Cardiac muscle cell (in vitro differentiated cells and primary cell): Measurements from ENCODE around the gene RPL13A. TPM values are rescaled to one million over a fixed set of nuclear protein-coding genes. Genes with fewer than 3 reads are reported as not detected.

ENCODE experiments used
- DNase-seq, 2 donors: peaks; one replicate each; pipeline versions ENCODE4 v3.0.0 to v3.0.0-alpha.2; 2010 to 2017; ENCODE audit warnings: low read depth in 1 of 2, low spot score in 1 of 2
- H3K27ac ChIP-seq: fragments of 200-600 bp; sonication (generic); 2 replicates; pipeline ENCODE4 v1.5.1; 2016
- H3K27me3 ChIP-seq: fragments of 200-600 bp; sonication (generic); 2 replicates; pipeline ENCODE4 v1.6.0; 2016; ENCODE audit warnings: control low read depth
- H3K36me3 ChIP-seq: fragments of 200-600 bp; sonication (generic); 2 replicates; pipeline ENCODE4 v1.5.1; 2016; ENCODE audit warnings: control low read depth
- H3K4me1 ChIP-seq: fragments of 200-600 bp; sonication (generic); 2 replicates; pipeline ENCODE4 v1.8.1; 2017; ENCODE audit warnings: low read depth, mild to moderate bottlenecking, mixed run types
- H3K4me3 ChIP-seq: fragments of 200-600 bp; sonication (generic); 2 replicates; pipeline ENCODE4 v1.5.1; 2016; ENCODE audit warnings: mild to moderate bottlenecking
- H3K9me3 ChIP-seq: fragments of 200-600 bp; sonication (generic); 2 replicates; pipeline ENCODE4 v1.5.1; 2017; ENCODE audit warnings: low read depth, mild to moderate bottlenecking, control low read depth
- CTCF ChIP-seq: IDR thresholded peaks from 2 replicates; pipeline ENCODE4 v1.5.1; 2012; ENCODE audit warnings: low read depth, mild to moderate bottlenecking, low read length
- polyA plus RNA-seq: library from polyadenylated mRNA; unstranded; fragments of >200 nt; fragmentation: Nextera tagmentation; extraction: Ambion mirVana; gene quantifications from 2 replicates; pipeline ENCODE4 v1.2.1, GENCODE V29; 2016
- total RNA-seq: library from RNA; depleted of rRNA; stranded (reverse); fragments of >200 nt; gene quantifications from 2 replicates; pipeline ENCODE4 v1.2.3, GENCODE V29; 2016

RPL13A gene
- total and polyA plus RNA-seq, 2 experiments from 2014 or later = 752 to 2,232 TPM

GRCh38 chr19:49538643-49539042 lies 51.2 kb downstream of the RPL13A start:
- DNase-seq = no peak
- Histone ChIP-seq H3K9me3 (no peaks in the 10 kb centered on the region), H3K4me3 (no peak overlapping the region), H3K27me3 (no peaks in the 10 kb centered on the region), H3K4me1 (peaks cover 7% of the 10 kb centered on the region), H3K27ac (no peak overlapping the region), H3K36me3 (no peaks in the 10 kb centered on the region)
- no peak for TF ChIP-seq CTCF

- DNase-seq = no peak
- no peak for TF ChIP-seq CTCF
- no peaks in the 10 kb centered on the region for H3K36me3 ChIP-seq
Observed at GRCh38 chr19:49539192-49539952, 52.0 kb downstream of the RPL13A start.

More at GRCh38 chr19:49539192-49539952, 52.0 kb downstream of the RPL13A start:
- H3K27me3 ChIP-seq = no peaks in the 10 kb centered on the region
- no peaks in the 10 kb centered on the region for H3K9me3 ChIP-seq
- H3K27ac ChIP-seq = no peak overlapping the region
- H3K4me3 ChIP-seq = no peak overlapping the region
- H3K4me1 ChIP-seq = peaks cover 5% of the 10 kb centered on the region

Other genes with a start within 250 kb of the RPL13A start
- 1.6 and 2.8 TPM in 2 replicates for gene SLC6A16, start 162.4 kb upstream of the RPL13A start, total RNA-seq
- gene SLC6A16, start 162.4 kb upstream of the RPL13A start, polyA plus RNA-seq = 4.0 and 6.5 TPM in 2 replicates
- gene CD37, start 152.2 kb upstream of the RPL13A start, total RNA-seq = not detected in 2 replicates
- gene CD37, start 152.2 kb upstream of the RPL13A start, polyA plus RNA-seq = 11.9 and 17.9 TPM in 2 replicates
- 84.3 and 108 TPM in 2 replicates for gene TEAD2, start 125.2 kb upstream of the RPL13A start, total RNA-seq
- 82.9 and 111 TPM in 2 replicates for gene TEAD2, start 125.2 kb upstream of the RPL13A start, polyA plus RNA-seq
- 11.0 and 12.7 TPM in 2 replicates for gene DKKL1, start 123.7 kb upstream of the RPL13A start, total RNA-seq
- gene DKKL1, start 123.7 kb upstream of the RPL13A start, polyA plus RNA-seq = 14.0 and 17.6 TPM in 2 replicates
- gene KASH5, start 99.4 kb upstream of the RPL13A start, total RNA-seq = 0.27 TPM in 1 of 2 replicates, not detected in the other
- gene KASH5, start 99.4 kb upstream of the RPL13A start, polyA plus RNA-seq = 1.2 TPM in 1 of 2 replicates, not detected in the other
- gene PTH2, start 64.2 kb upstream of the RPL13A start, total RNA-seq = 2.8 and 6.2 TPM in 2 replicates
- gene PTH2, start 64.2 kb upstream of the RPL13A start, polyA plus RNA-seq = 10.0 and 15.8 TPM in 2 replicates
- 1.8 and 2.0 TPM in 2 replicates for gene GFY, start 62.2 kb upstream of the RPL13A start, total RNA-seq
- 5.0 and 8.4 TPM in 2 replicates for gene GFY, start 62.2 kb upstream of the RPL13A start, polyA plus RNA-seq
- 1.6 and 2.2 TPM in 2 replicates for gene SLC17A7, start 46.1 kb upstream of the RPL13A start, total RNA-seq
- gene SLC17A7, start 46.1 kb upstream of the RPL13A start, polyA plus RNA-seq = 0.77 and 1.2 TPM in 2 replicates
- gene PIH1D1, start 35.8 kb upstream of the RPL13A start, total RNA-seq = 145 and 200 TPM in 2 replicates
- 139 and 156 TPM in 2 replicates for gene PIH1D1, start 35.8 kb upstream of the RPL13A start, polyA plus RNA-seq
- gene ALDH16A1, start 34.4 kb upstream of the RPL13A start, total RNA-seq = 46.4 and 54.3 TPM in 2 replicates
- gene ALDH16A1, start 34.4 kb upstream of the RPL13A start, polyA plus RNA-seq = 24.1 and 37.3 TPM in 2 replicates
- 0.28 and 2.0 TPM in 2 replicates for gene FLT3LG, start 13.4 kb upstream of the RPL13A start, total RNA-seq
- gene FLT3LG, start 13.4 kb upstream of the RPL13A start, polyA plus RNA-seq = 0.86 and 2.6 TPM in 2 replicates
- gene RPS11, start 8.8 kb downstream of the RPL13A start, total RNA-seq = 2,191 and 3,526 TPM in 2 replicates
- 619 and 678 TPM in 2 replicates for gene RPS11, start 8.8 kb downstream of the RPL13A start, polyA plus RNA-seq
- gene FCGRT, start 25.1 kb downstream of the RPL13A start, total RNA-seq = 48.8 and 61.4 TPM in 2 replicates
- 54.7 and 62.2 TPM in 2 replicates for gene FCGRT, start 25.1 kb downstream of the RPL13A start, polyA plus RNA-seq
- gene RCN3, start 40.4 kb downstream of the RPL13A start, total RNA-seq = 12.8 and 15.2 TPM in 2 replicates
- 9.4 and 10.5 TPM in 2 replicates for gene RCN3, start 40.4 kb downstream of the RPL13A start, polyA plus RNA-seq
- gene NOSIP, start 92.9 kb downstream of the RPL13A start, total RNA-seq = 120 and 132 TPM in 2 replicates
- gene NOSIP, start 92.9 kb downstream of the RPL13A start, polyA plus RNA-seq = 181 and 193 TPM in 2 replicates
- 0.67 and 8.2 TPM in 2 replicates for gene PRRG2, start 93.7 kb downstream of the RPL13A start, total RNA-seq
- gene PRRG2, start 93.7 kb downstream of the RPL13A start, polyA plus RNA-seq = 0.10 and 0.29 TPM in 2 replicates
- gene PRR12, start 103.6 kb downstream of the RPL13A start, total RNA-seq = 18.2 and 24.7 TPM in 2 replicates
- gene PRR12, start 103.6 kb downstream of the RPL13A start, polyA plus RNA-seq = 3.9 and 5.1 TPM in 2 replicates
- 41.3 and 42.6 TPM in 2 replicates for gene RRAS, start 152.5 kb downstream of the RPL13A start, total RNA-seq
- 80.1 and 88.1 TPM in 2 replicates for gene RRAS, start 152.5 kb downstream of the RPL13A start, polyA plus RNA-seq
- gene SCAF1, start 154.6 kb downstream of the RPL13A start, total RNA-seq = 66.9 and 71.0 TPM in 2 replicates
- gene SCAF1, start 154.6 kb downstream of the RPL13A start, polyA plus RNA-seq = 16.4 and 19.3 TPM in 2 replicates
- gene IRF3, start 178.2 kb downstream of the RPL13A start, total RNA-seq = 137 and 145 TPM in 2 replicates
- 37.6 and 38.4 TPM in 2 replicates for gene IRF3, start 178.2 kb downstream of the RPL13A start, polyA plus RNA-seq
- gene BCL2L12, start 178.3 kb downstream of the RPL13A start, total RNA-seq = 39.4 and 41.3 TPM in 2 replicates
- 55.5 and 59.4 TPM in 2 replicates for gene BCL2L12, start 178.3 kb downstream of the RPL13A start, polyA plus RNA-seq
- 494 and 516 TPM in 2 replicates for gene PRMT1, start 189.7 kb downstream of the RPL13A start, total RNA-seq
- gene PRMT1, start 189.7 kb downstream of the RPL13A start, polyA plus RNA-seq = 398 and 431 TPM in 2 replicates
- 3.6 and 5.1 TPM in 2 replicates for gene ADM5, start 202.0 kb downstream of the RPL13A start, total RNA-seq
- gene ADM5, start 202.0 kb downstream of the RPL13A start, polyA plus RNA-seq = 1.1 and 2.2 TPM in 2 replicates
- gene CPT1C, start 203.5 kb downstream of the RPL13A start, total RNA-seq = 29.0 and 33.8 TPM in 2 replicates
- gene CPT1C, start 203.5 kb downstream of the RPL13A start, polyA plus RNA-seq = 26.5 and 31.7 TPM in 2 replicates